OCI-M2 (cell line): ENCODE results near the gene GPR152.
A peak's percentile ranks its signal among the peaks of the same experiment; 100 is the strongest.
"Not testable (repeated sequence)": the region's sequence is repeated elsewhere in the genome, so short reads cannot be mapped to it uniquely, and the experiment has no call there.

Experiments used
- DNase-seq: peaks from one replicate; lab custom pipeline; 2025; ENCODE audit not compliant: unreplicated experiment; lab: John Stamatoyannopoulos, UW

The GPR152 gene

GRCh38 chr11:67410984-67411784 lies 41.3 kb downstream of the GPR152 start:
- DNase-seq, result no peak

GRCh38 chr11:67410369-67410831 lies 42.1 kb downstream of the GPR152 start:
- DNase-seq, result no peak

GRCh38 chr11:67409781-67410368 lies 42.7 kb downstream of the GPR152 start:
- DNase-seq, result no peak

DNA sequence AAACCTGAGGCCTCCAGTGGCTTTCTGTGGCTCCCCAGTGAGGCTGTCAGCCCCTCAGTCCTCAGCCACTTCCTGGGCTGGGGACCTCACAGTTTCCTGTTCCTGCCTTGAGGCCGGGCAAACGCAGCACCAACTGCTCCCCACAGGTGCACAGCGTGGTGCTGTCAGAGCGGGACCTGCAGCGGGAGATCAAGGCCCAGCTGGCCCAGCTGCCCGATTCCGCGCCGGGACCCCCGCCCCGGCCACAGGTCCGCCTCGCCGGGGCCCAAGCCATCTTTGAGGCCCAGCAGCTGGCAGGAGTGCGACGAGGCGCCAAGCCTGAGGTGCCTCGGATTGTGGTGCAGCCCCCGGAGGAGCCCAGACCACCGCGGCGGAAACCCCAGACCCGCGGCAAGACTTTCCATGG lies 43.3 kb downstream of the GPR152 start:
- DNase-seq, result no peak

DNA sequence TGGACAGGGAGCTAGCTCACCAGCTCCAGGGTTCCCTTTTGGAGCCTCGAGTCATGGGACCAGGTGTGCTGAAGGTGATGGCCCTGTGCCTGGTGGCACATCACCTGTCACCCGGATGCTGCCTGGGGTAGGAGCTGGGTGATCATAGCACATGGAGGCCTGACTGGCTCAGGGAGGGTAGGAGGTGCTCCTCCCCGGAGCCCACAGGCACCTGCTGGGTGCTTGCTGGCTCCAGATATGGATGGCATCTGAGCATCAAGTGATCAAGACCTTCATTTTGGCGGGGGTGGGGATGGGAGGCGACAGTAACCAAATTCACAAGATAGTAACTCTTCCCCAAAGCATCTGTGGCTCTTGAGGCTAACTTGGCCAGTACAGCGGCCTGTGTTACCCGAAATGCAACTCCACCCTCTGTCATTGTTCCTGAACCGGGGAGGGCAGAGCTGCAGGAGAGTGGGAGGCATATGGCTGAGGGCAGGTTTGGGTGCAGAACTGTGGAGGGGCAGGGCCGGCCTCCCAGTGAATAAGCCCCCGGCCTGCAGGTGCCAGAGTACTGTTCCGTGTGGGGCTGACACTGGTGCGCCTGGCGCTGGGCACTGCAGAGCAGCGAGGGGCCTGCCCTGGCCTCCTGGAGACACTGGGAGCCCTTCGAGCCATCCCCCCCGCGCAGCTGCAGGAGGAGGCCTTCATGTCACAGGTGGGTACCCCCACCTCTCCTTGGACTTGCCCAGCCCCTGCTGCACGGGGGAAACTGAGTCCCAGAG lies 43.9 kb downstream of the GPR152 start:
- no peak for DNase-seq

GRCh38 chr11:67407688-67408163 lies 44.8 kb downstream of the GPR152 start:
- no peak for DNase-seq

GRCh38 chr11:67406969-67407687 lies 45.4 kb downstream of the GPR152 start:
- no peak for DNase-seq

DNA sequence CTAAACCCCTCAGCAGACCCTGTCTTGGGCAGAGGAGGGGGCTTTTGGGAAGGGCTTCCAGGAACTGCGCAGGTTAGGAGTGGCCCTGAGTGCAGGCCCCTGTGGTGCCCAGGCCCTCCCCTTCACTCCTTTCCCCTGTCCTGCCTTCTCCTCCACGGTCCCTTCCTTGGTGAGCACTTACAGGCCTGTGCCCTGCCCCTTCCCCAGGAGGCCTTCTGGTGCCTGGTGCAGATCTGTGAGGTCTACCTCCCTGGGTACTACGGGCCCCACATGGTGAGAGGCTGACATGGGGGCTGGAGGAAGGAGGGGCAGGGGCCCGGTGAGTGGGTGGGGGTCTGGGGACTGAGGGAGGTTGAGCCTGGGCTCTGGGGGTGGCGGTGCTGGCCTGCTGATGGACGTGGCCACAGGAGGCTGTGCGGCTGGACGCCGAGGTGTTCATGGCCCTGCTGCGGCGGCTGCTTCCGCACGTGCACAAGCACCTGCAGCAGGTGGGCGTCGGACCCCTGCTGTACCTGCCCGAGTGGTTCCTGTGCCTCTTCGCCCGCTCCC lies 46.0 kb downstream of the GPR152 start:
- no peak for DNase-seq

GRCh38 chr11:67405688-67406339 lies 46.7 kb downstream of the GPR152 start:
- DNase-seq, result no peak

GRCh38 chr11:67405196-67405567 lies 47.3 kb downstream of the GPR152 start:
- no peak for DNase-seq

DNA sequence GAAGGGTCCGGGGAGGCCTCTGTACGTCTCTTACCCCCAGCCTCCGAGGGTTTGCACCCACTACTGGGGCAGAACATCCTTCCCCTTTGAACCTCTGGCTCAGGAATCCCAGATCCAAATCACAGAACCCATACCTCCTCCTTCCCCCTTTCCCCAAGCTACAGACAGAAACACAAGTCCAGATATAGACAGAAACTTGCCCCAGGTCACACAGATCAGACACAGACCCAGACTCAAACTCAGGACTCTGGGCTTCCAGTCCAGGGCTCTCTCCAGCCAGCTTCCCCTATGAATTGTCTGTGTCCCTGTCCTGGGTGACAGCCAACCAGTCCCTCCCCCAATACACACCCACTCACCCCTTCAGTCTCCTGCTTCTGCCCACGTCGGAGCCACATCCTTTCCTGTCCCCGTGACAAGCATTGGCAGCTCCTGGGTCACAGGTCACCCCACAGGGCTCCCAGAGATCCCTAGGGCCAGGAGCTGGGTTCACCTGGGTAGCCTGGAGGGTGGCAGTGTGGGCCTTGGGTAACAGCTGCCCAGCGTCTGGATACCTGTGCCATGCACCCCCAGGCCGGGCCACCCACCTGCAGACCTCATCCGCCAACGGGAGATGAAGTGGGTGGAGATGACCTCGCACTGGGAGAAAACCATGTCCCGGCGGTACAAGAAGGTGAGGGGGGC lies 47.9 kb downstream of the GPR152 start:
- DNase-seq, result no peak

- DNase-seq, result not testable (repeated sequence)
These were observed 49.4 kb downstream of the GPR152 start for GRCh38 chr11:67403085-67403484.

GRCh38 chr11:67402192-67402839 lies 50.2 kb downstream of the GPR152 start:
- not testable (repeated sequence) for DNase-seq

DNA sequence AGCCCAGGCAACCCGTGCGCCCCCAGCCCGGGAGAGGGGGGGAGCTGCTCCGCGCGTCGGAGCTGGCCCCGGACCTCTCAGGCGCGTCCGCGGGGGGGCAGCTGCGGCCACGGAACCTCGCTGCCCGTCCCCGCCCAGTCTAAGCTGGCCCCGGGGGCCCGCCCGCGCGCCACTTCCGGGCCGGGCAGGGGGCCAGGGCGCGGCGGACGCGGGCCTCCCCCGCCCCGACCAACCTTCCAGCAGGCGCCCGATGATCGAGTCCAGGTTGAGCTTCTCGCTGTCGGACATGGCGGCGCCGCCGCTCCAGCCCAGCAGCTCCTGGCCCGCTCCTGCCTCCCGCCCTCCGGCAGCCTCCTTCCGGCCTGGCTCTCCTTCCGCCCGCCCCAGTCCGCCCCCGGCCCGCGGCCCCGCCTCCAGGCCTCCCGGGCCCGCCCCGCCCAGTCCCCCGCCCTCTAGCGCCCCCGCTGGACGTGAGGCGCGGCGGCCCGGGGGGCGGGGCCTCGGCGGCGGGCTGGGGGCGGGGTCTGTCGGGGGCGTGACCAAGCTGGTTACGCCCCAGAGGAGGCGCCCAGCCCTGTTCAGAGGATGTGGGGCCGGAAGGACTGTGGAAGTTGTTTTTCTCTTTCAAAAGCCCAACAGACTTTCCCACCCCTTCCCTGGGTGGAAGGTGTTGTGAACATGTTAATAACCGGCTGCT lies 50.9 kb downstream of the GPR152 start, which contains the start of gene PPP1CA:
Gene PPP1CA (minus strand): TSS at position 364 of the 697 bp plus-strand sequence. CDS start 76 bp downstream, at position 288.
- peak; percentile 6 for DNase-seq
